Common myeloid progenitor, CD34-positive (primary cell): Measurements from ENCODE around the gene IFT57.

ENCODE experiments used
- CTCF ChIA-PET: fragments of 350-600 bp; sonication (Branson Sonifier 250); formaldehyde crosslinking; loops from one replicate; lab custom pipeline; 2021; ENCODE audit warnings: antibody characterized with exemption; lab: Charles Lee
- POLR2A ChIA-PET: fragments of 350-600 bp; sonication (Branson Sonifier 250); formaldehyde crosslinking; loops from one replicate; lab custom pipeline; 2021; ENCODE audit warnings: antibody characterized with exemption; lab: Charles Lee
- DNase-seq, 3 donors: peaks; one replicate each; pipeline versions ENCODE4 v3.0.0 to v3.0.0-alpha.2; 2013
- H3K27ac ChIP-seq, 2 experiments: 1 replicate in 1 of 2; 2 replicates in 1 of 2; pipeline ENCODE4 v1.7.0; 2013; ENCODE audit warnings: inconsistent platforms in 2 of 2, low read length in 2 of 2, mild to moderate bottlenecking in 2 of 2, low read depth in 1 of 2, moderate library complexity in 1 of 2; ENCODE audit not compliant: severe bottlenecking in 2 of 2, insufficient read depth in 1 of 2, poor library complexity in 1 of 2
- H3K27me3 ChIP-seq, 5 experiments: replicated peaks in 2 of 5; 1 replicate in 3 of 5; 2 replicates in 2 of 5; pipeline versions ENCODE4 v1.6.1 to v1.7.0; 2013; ENCODE audit warnings: low read length in 4 of 5, mild to moderate bottlenecking in 2 of 5, moderate library complexity in 2 of 5, inconsistent platforms in 1 of 5; ENCODE audit not compliant: insufficient read depth in 5 of 5, control insufficient read depth in 4 of 5
- H3K36me3 ChIP-seq, 4 experiments: 1 replicate in 2 of 4; 2 replicates in 2 of 4; pipeline versions ENCODE4 v1.6.1 to v1.7.0; 2013; ENCODE audit warnings: low read length in 3 of 4, control low read depth in 1 of 4, mild to moderate bottlenecking in 1 of 4; ENCODE audit not compliant: control insufficient read depth in 4 of 4, insufficient read depth in 4 of 4
- H3K4me1 ChIP-seq, 4 experiments: 1 replicate in 3 of 4; 2 replicates in 1 of 4; pipeline versions ENCODE4 v1.6.1 to v1.7.1; 2013; ENCODE audit warnings: low read length in 3 of 4, mild to moderate bottlenecking in 3 of 4, control low read depth in 1 of 4, inconsistent platforms in 1 of 4, moderate library complexity in 1 of 4; ENCODE audit not compliant: control insufficient read depth in 4 of 4, insufficient read depth in 4 of 4; ENCODE audit errors: control extremely low read depth in 1 of 4
- H3K4me3 ChIP-seq, 7 experiments: 1 replicate in 4 of 7; 2 replicates in 3 of 7; pipeline versions ENCODE4 v1.5.1 to v1.7.0; 2013; ENCODE audit warnings: mild to moderate bottlenecking in 7 of 7, low read length in 6 of 7, moderate library complexity in 6 of 7, inconsistent platforms in 2 of 7, low read depth in 2 of 7, control low read depth in 1 of 7; ENCODE audit not compliant: insufficient read depth in 4 of 7, control insufficient read depth in 1 of 7; ENCODE audit errors: extremely low read depth in 1 of 7
- H3K9me3 ChIP-seq, 5 experiments: 1 replicate in 4 of 5; 2 replicates in 1 of 5; pipeline versions ENCODE4 v1.6.1 to v1.7.1; 2013; ENCODE audit warnings: low read length in 4 of 5, mild to moderate bottlenecking in 2 of 5, inconsistent platforms in 1 of 5, low read depth in 1 of 5, moderate library complexity in 1 of 5; ENCODE audit not compliant: control insufficient read depth in 4 of 5, insufficient read depth in 2 of 5; ENCODE audit errors: control extremely low read depth in 1 of 5
- WGBS: methylation state at CpG from one replicate; pipeline ENCODE4 v1.1.5; 2013; ENCODE audit not compliant: insufficient coverage; 5-methylcytosine and 5-hydroxymethylcytosine counted together

IFT57 gene

GRCh38 chr3:108251265-108251664 lies 29.0 kb upstream of the IFT57 start:
- POLR2A ChIA-PET, result interaction anchor here (0.7 kb wide), 1 partner anchor 20 kb away, joined by 4 read pairs; no protein-coding TSS in a partner anchor
- Histone ChIP-seq H3K9me3 (no peaks in the 10 kb centered on the region), H3K36me3 (no peaks in the 10 kb centered on the region), H3K4me1 (no peaks in the 10 kb centered on the region), H3K4me3 (no peak overlapping the region), H3K27me3 (no peaks in the 10 kb centered on the region), H3K27ac (no peak overlapping the region)
- CTCF ChIA-PET, result no interaction called here
- no peak for DNase-seq
- WGBS, result no CpG with 5 or more reads among the region's 4 CpGs

GRCh38 chr3:108250626-108251025 lies 28.4 kb upstream of the IFT57 start:
- Histone ChIP-seq H3K36me3 (no peaks in the 10 kb centered on the region), H3K4me3 (no peak overlapping the region), H3K27me3 (no peaks in the 10 kb centered on the region), H3K9me3 (no peaks in the 10 kb centered on the region), H3K4me1 (no peaks in the 10 kb centered on the region), H3K27ac (no peak overlapping the region)
- POLR2A ChIA-PET, result no interaction called here
- DNase-seq, result peak in 2 of 3 donors; percentile 7 to 17
- CTCF ChIA-PET, result no interaction called here
- WGBS, result 100% methylated on average over 1 of the region's 2 CpGs

GRCh38 chr3:108243243-108243642 lies 21.0 kb upstream of the IFT57 start:
- no peaks in the 10 kb centered on the region for H3K36me3 ChIP-seq
- no peak overlapping the region for H3K4me3 ChIP-seq
- peaks cover 0 to 4% (median 2%) of the 10 kb centered on the region in 4 experiments for H3K4me1 ChIP-seq
- whole genome bisulfite sequencing, result no CpG with 5 or more reads among the region's 2 CpGs
- H3K27me3 ChIP-seq, result no peaks in the 10 kb centered on the region
- ChIA-PET POLR2A (no interaction called here), CTCF (interaction anchor here (1.0 to 1.2 kb wide), 2 partner anchors 12 to 20 kb away, joined by 3 read pairs; no protein-coding TSS in a partner anchor)
- no peak overlapping the region for H3K27ac ChIP-seq
- H3K9me3 ChIP-seq, result peaks cover 0 to 3% (median 0%) of the 10 kb centered on the region in 5 experiments
- DNase-seq, result no peak

- Histone ChIP-seq H3K4me3 (no peak overlapping the region), H3K36me3 (no peaks in the 10 kb centered on the region), H3K27ac (no peak overlapping the region), H3K4me1 (peaks cover 0 to 4% (median 2%) of the 10 kb centered on the region in 4 experiments), H3K27me3 (no peaks in the 10 kb centered on the region), H3K9me3 (peaks cover 0 to 3% (median 0%) of the 10 kb centered on the region in 5 experiments)
- ChIA-PET POLR2A (no interaction called here), CTCF (interaction anchor here (1.0 to 1.2 kb wide), 2 partner anchors 13 to 19 kb away, joined by 3 read pairs; no protein-coding TSS in a partner anchor)
- no peak for DNase-seq
Observed at GRCh38 chr3:108242776-108243175, 20.6 kb upstream of the IFT57 start.

GRCh38 chr3:108241721-108242120 lies 19.5 kb upstream of the IFT57 start:
- H3K27me3 ChIP-seq, result no peaks in the 10 kb centered on the region
- POLR2A ChIA-PET, result no interaction called here
- H3K27ac ChIP-seq, result no peak overlapping the region
- no peak for DNase-seq
- H3K36me3 ChIP-seq, result no peaks in the 10 kb centered on the region
- WGBS, result 100% methylated on average over 3 of the region's 6 CpGs
- peaks cover 0 to 4% (median 2%) of the 10 kb centered on the region in 4 experiments for H3K4me1 ChIP-seq
- peaks cover 0 to 3% (median 0%) of the 10 kb centered on the region in 5 experiments for H3K9me3 ChIP-seq
- no peak overlapping the region for H3K4me3 ChIP-seq
- CTCF ChIA-PET, result no interaction called here

GRCh38 chr3:108241146-108241545 lies 18.9 kb upstream of the IFT57 start:
- ChIA-PET CTCF (no interaction called here), POLR2A (no interaction called here)
- H3K27me3 ChIP-seq, result no peaks in the 10 kb centered on the region
- H3K27ac ChIP-seq, result no peak overlapping the region
- H3K9me3 ChIP-seq, result peaks cover 0 to 3% (median 0%) of the 10 kb centered on the region in 5 experiments
- 100% methylated on average over 2 of the region's 2 CpGs for WGBS
- DNase-seq, result no peak
- peaks cover 0 to 4% (median 2%) of the 10 kb centered on the region in 4 experiments for H3K4me1 ChIP-seq
- H3K4me3 ChIP-seq, result no peak overlapping the region
- H3K36me3 ChIP-seq, result no peaks in the 10 kb centered on the region

- Histone ChIP-seq H3K4me3 (no peak overlapping the region), H3K27me3 (no peaks in the 10 kb centered on the region), H3K4me1 (peaks cover 0 to 4% (median 2%) of the 10 kb centered on the region in 4 experiments), H3K9me3 (peaks cover 0 to 1% (median 0%) of the 10 kb centered on the region in 5 experiments), H3K27ac (no peak overlapping the region), H3K36me3 (no peaks in the 10 kb centered on the region)
- WGBS, result no CpG with 5 or more reads among the region's 1 CpG
- POLR2A ChIA-PET, result no interaction called here
- DNase-seq, result peak in 2 of 3 donors; percentile 13 to 23
- CTCF ChIA-PET, result interaction anchor here (1.7 kb wide), 1 partner anchor 15 kb away, joined by 4 read pairs; no protein-coding TSS in a partner anchor
Observed at GRCh38 chr3:108239082-108239481, 16.9 kb upstream of the IFT57 start.
